HG03103 (cell line): Measurements from ENCODE around the gene KCNIP4.

Source experiments
- ATAC-seq: cut with Tn5 transposase; IDR thresholded peaks from one replicate; pipeline ENCODE4 v1.9.1; 2021; ENCODE audit warnings: low read depth; ENCODE audit not compliant: unreplicated experiment

The KCNIP4 gene

DNA sequence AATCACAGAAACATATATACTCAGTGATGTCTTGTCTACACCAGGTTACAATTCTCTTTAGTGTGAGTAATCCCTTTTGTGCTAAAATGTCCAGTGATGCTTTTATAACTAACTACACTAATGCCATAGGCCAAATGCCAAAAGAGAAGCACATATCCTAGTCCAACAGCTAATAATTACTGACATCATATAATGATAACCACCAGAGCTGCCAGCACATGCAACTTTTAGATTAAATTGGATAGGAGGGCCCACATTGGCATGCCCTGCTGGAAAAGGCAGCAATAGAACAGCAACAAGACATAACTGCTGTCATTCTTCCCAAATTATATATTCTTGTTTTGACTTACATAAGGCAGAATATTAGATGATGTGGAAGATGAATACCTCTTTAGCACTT is 238.8 kb downstream of the KCNIP4 start:
- no peak for ATAC-seq

DNA sequence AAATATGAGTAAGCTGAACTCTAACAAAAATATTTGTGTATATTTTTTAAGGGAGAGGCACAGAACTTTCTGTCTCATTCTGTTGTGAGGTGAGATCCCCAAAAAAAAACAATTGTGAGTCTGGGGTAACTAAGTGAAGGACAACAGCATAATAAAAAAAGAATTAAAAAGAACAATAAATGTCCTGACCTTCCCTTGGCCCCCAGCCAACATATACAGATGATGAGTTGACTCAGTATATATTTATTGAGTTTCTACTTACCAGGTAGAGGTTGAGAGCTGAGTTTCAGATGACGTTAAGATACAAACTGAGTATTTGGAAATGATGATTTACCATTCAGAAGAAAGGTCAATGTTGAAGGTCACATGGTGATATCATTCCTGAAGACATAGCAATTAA is 239.5 kb downstream of the KCNIP4 start:
- no peak for ATAC-seq

DNA sequence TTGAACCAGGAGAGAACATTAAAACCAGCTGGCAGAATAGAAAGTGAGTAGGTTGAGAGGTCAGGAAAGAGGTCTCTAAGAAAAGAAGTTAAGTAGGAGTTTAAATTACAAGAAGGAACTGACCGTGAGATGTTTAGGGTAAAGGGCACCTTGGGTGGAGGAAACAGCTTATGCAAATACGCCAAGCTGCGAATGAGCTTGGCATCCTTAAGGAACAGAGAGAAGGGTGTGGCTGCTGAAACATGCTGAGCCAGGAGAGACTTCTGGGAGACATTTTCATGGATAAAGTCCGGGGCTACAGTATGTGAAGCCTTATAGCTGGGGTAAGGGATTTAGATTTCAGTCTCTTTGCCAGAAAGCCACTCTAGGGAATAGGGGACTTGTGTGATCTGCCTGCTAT is 249.1 kb downstream of the KCNIP4 start:
- no peak for ATAC-seq

DNA sequence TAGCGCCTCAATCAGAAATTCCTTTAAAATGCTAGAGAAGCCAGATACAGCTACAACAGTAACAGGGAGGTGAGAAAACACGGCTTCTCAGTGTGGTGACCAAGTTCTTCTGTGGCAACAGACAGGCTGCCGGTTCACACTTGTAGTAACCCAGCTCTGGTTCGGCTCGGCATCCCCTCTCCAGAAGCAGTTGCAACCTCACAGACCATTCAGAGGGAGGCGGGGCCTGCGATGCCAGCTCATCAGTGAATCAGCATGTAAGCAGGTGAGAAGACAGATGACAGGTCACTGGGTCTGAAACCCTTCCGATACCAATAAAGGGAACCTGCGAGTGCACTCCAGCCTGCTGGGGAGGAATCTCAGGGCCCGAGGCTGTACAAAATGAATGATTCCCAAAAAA is 251.0 kb downstream of the KCNIP4 start:
- no peak for ATAC-seq

DNA sequence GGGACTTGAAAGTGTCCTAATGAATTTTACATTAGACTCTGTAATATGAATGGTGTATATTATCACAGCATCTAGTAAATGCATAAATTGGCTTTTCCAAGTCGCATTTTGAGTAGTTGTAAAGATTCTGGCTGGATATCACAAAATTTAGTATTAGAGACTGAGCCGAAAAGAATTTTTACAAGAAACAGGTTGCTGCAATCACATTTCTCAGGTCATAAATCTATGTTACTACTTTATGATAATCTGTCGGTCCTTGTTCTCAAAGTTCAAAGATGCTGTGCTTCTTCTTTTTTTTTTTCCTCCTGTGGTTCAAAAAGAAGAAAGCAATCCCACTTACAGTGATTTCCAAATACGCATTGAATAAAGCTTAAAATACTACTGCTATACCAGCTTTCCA is 253.4 kb downstream of the KCNIP4 start:
- no peak for ATAC-seq

DNA sequence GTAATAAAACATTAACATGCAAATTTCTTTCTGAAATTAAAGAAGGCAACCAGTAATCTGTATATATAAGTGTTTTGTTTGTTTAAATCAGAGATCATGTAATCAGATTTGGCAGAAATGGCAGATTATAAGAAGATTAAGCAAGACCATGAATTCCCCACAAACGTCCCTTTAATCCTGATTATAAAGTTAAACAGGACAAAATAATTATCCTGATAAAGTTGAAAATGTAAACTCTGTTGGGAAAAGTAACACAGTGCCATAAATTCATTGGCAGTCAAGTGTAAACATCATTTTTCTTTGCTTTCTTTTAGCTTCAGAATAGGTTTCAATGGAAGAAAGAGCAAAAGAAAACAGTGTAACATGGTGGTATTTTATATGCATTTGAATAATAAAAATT is 256.3 kb downstream of the KCNIP4 start:
- no peak for ATAC-seq

DNA sequence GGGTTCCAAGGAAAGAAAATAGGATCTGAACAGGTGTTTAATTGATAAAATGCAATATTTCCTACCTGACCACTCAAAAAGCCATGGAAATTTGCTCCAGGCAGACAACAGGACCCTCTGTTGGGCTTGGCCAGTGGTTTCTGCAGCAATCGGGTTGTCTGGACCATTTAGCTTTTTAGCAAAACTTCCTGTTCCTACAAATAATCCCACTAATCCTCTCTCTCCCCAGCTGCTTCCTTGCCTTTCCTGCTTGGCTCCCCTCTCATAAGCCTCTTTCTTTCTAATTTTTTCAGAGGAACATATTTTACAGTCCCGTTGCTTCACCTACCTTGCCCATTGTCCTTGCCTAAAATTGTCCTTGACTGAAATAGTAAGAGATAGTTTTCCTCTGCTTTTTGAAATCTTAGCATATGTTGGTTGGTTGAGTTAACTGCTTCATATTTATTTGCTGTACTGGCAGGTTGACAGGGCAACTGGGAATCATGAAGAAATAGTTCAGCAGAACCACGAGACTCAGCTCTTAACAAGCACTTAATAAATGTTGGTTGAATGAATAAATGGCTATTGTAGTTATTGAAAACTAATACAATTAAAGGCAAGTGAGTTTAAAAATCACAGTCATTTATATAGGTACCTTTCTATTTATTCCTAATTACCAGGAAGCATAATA is 259.8 kb downstream of the KCNIP4 start:
- no peak for ATAC-seq

DNA sequence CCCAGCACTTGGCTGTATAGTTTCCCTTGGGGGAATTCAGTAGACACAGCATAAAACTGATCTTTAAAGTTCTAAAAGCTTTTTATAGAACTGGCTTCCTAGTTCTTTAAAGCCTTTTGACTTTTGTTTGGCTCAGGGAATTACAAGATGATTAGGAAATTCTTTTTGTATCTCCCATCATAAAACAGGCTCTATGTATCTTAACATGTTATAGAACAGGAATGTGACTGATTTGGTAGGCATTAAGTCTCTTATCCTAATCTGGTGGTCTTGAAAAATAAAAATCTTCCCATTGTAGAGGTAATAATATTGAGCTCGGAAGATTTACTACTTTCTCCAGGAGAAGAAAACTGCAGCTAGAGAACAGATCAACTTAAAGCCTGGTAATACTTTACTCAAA is 262.7 kb downstream of the KCNIP4 start:
- ATAC-seq = no peak

DNA sequence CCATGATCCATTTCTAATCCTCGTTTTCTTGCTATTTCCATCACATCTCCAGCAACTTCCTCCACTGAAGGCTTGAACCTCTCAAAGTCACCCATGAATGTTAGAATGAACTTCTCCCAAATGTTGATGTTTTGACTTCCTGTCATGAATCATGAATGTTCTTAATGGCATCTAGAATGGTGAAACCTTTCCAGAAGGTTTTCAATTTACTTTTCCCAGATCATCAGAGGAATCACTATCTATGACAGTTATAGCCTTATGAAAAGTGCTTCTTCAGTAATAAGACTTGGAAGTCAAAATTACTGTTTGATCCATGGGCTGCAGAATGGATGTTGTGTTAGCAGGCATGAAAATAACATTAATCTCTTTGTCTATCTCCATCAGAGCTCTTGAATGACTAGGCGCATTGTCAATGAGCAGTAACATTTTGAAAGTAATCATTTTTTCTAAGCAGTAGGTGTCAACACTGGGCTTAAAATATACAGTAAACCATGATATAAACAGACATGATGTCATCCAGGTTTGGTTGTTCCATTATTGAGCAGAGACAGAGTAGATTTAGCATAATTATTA is 268.2 kb downstream of the KCNIP4 start:
- ATAC-seq = no peak

DNA sequence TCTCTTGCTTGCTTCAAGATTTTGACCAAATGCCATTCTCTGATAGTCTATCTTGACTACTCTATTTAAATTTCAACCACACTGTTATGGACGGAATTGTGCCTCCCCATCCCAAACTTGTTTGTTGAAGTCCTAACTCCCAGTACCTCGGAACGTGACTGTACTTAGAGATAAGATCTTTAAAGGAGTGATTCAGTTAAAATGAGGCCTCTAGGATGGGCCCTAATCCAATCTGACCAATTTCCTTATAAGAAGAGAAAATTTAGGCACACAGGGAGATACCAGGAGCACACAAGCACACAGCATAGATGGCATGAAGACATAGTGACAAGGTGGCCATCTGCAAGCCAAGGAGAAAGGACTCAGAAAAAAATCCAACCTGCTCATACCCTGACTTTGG is 269.9 kb downstream of the KCNIP4 start:
- no peak for ATAC-seq

DNA sequence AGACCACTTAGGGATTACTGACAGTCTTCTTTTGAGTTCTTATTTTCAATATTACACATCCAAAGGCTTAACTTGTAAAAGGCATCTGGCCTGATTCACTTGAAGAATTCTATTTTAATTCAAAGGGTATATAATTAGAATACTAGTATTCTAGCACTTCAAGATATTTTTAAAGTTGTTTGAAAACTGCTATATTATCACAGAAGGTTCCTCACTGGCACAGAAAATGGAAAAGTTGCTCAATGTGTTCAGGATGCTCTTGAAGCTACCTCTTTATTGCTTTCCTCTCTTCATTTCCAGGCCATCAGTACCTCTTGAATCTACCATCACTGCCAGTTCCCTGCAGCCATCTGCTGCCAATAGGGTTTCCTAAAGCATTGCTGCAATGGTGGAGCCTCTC is 271.4 kb downstream of the KCNIP4 start:
- no peak for ATAC-seq

DNA sequence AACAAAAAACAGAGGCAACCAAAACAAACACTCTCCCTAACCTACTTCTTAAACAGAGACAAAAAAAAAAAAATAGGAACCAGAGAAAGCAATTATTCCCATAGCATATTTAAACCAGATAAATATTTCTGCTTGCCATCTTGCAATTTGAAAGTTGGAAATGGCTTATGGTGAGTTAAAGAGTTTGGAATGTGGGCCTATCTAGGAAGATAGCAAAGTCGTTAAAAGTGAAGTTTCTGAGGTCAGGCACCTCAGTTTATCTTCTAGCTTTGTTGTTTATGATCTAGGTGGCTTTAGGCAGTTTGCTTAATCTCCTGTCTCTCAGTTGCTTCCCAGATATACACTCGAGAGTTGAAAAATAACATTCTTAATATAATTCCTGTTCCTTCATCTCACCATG is 284.2 kb downstream of the KCNIP4 start:
- ATAC-seq = no peak

DNA sequence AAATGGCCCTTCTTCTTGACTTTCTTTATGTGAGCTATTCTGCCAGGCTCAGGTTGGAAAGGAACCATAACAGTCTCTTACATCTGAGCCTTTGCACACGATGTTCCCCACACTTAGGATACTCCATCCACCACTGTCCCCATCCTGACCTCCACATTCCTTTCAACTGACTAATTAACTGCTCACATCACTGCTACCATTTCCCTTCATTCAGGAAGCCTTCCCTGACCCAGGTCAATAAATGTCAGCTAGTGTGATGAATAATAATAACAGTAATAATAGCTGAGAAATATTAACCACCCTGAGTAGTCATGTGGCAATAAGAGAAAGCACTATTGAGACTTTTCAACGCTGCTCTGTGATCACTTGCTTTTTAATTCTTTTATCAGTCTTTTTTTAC is 291.7 kb downstream of the KCNIP4 start:
- ATAC-seq = no peak

DNA sequence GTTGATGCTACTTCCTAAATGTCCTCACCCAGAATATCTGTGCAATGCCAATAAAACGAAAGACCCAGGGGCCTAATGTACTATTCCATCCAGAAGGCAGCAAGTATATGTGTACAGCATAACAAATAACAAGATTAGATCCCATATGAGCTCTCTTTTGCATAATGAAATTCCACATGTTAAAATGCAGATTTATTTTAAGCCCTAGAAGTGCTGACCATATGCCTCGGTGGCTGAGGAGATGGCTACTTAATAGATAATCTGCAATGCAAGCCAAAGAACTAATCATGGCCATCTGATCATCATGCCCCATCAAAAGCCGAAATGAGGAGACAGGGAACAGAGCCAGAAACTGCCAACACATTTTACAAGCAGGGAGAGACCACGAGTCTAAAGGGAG is 293.5 kb downstream of the KCNIP4 start:
- no peak for ATAC-seq

DNA sequence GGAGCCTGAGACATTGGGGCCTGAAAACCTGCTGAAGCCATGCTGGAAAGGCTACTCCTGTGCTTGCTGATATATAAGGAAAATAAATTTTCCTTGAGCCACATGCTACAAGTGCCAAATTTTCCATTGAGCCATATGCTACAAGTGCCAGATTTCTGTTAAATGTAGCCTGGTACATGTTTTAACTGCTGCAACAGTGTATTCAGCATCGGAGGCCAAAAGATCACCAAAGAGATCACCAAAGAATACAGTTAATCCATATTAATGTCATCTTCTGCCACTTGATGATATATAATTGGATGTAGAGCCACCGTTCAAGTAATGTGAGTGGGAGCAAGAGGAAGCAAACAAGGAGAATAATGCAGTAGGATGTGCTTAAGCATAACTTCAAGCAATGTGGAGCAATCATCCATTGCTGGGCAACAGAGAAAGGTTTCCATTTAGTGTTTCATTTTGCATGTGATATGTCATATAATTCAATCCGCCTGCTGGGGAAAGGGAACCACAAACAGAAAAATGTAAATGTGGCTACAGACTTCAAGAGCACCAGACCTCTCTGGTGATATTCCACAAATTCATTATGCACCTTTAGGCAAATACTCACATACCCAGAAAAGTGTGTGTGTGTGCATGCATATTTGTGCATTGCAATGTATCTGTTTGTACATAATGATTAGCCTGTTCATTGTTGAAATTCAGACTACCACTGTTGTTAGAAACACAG is 295.9 kb downstream of the KCNIP4 start:
- ATAC-seq = no peak

DNA sequence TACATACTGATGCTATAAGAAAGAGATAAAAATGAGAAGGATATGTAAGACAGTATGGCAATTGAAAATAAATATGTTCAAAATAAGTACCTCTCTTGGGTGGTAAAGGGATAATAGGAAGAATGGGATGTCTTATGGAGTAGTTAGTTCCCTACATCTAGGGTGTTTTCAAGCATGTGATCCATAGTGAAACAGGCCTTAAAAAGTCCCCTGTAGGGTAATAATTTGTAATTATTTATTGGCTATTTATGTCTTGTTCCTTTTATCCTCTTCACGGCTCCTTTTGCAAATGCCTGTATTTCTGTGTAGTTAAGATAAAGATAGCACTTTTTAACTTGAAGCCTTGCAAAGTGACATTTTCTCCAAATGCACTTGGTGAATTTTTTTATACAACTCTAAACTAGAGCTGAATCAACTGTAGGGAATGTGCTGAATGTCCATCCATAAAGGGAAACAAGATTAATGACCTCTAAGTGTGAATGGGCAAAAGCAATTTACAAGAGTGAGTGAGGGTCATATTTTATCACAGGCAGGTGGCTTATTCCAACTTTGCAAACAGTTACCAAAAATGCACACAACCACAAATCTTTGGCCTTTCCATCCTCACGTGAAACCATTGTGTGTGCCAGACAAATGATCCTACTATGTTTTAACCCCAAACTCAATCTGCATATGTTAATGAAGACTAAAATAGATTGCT is 299.0 kb downstream of the KCNIP4 start:
- no peak for ATAC-seq

DNA sequence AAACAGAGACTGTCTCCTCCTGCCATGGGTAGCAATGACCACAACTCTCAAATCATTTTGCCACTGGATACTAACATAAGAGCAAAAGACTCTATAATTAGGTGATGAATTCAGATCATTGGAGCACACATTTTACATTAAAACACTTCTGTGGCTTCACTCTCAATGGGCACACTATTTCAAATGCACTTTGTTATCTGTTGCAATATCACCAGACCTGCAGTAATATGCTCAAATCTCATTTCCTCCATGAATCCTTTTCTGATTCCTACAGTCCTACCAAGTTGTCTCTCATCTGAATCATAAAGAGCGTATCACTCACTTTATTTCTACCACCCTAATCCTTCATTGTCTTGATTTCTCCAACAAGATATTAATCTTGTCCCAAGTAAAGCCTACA is 302.8 kb downstream of the KCNIP4 start:
- no peak for ATAC-seq

DNA sequence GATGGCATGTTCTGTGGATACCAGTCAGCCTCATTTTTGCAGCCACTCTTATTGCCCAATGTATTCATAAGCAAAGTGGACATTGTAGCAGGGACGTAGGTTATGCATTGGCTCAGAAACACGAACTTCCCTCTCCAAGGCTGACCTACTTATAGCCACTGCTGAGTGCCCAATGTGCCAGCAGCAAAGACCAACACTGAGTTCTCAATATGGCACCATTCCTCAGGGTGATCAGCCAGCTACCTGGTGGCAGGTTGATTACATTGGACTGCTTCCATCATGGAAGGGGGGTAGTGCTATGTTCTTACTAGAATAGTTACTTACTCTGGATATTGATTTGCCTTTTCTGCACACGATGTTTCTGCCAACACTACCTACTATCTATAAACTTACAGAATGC is 306.9 kb downstream of the KCNIP4 start:
- ATAC-seq = no peak

DNA sequence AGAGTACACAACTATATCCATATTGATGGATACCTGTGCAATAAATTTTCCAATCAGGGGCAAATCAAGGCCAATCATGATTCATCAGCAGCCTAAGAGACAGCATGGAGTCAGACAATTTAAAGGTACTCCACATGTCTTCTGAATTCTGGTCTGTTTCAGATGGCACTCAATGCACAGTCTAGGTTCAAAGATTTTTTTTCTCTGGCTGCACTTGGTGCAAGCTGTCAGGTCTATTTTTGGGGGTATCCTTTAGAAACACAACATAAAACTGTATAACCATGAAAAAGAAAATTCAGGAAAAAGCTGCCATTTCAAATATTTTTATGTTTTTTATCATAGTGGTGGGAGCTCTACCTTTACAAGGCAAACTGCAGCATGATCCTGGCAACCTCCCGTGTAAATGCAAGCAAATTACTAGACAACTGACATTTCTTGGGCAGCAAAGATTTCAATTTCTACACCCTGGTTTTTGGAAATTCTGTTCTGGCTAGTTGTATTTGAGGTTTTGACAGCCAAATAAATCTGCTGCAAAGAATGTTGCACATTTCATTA is 310.3 kb downstream of the KCNIP4 start:
- no peak for ATAC-seq

DNA sequence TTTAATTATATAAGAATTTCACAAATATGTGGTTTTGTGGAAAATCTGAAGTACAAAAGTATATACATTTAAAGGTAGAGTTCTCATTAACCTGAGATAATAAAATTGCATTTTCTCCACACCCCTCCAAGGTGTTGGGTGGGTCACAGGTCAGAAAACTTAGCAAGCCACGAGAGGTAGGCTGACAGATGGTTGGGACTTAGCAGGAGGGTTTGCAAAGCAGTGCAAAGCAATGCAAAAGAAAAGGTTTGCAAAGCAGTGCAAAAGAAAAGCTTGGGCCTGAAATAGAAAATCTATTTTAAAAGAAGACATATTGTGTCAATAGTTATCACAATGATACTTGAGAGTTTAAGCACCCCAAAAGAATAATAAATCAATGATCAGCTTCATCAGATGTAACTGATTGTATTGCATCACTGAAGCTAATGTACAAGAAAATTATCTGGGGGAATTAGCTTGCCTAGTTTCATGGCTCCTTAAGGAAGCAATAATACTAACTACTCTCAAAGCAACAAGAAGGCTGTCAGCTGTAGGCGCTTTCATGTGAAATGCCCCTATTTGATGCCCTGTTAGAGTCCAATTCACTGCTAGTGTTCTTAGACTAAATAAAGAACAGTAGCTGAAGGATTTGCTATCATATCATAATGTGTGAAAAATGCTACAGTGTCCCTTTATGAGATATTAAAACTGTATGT is 319.5 kb downstream of the KCNIP4 start:
- ATAC-seq = no peak
